Testis (tissue), 2 donors: ENCODE data around the gene ARHGEF10L.

Experiments used
- POLR2A ChIP-seq: fragments of 450-650 bp; IDR thresholded peaks from one replicate; pipeline ENCODE4 v1.6.1; 2017; ENCODE audit warnings: antibody characterized with exemption, mild to moderate bottlenecking, moderate library complexity
- TF ChIP-seq, protein P1 (sequence below), 3 experiments: fragments of 450-650 bp in 2 of 3; fragments of 200-600 bp in 1 of 3; sonication (generic) in 1 of 3; IDR thresholded peaks; one replicate each; pipeline ENCODE4 v1.5.1; 2016 to 2019; ENCODE audit warnings: antibody characterized with exemption in 3 of 3, mild to moderate bottlenecking in 2 of 3, moderate library complexity in 1 of 3

DNA sequence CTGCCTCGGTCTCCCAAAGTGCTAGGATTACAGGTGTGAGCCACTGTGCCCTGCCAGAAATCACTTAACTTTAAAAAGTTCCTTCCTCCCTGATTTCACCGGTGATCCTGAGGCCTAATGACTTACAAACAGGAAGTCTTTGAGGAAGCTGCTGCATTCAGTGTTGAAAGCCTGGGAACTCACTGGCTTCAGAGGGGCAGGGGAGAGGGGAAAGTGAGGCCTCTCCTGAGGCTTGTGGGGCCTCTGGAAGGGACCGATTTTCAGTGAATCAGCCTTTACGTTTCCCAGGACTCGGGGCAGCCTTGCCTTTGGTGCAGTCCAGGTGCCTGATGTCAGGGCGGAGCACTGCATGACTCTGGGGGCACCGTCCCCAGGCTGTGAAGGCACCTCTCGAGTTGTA is 30.1 kb upstream of the ARHGEF10L start:
- TF ChIP-seq, protein P1, sequence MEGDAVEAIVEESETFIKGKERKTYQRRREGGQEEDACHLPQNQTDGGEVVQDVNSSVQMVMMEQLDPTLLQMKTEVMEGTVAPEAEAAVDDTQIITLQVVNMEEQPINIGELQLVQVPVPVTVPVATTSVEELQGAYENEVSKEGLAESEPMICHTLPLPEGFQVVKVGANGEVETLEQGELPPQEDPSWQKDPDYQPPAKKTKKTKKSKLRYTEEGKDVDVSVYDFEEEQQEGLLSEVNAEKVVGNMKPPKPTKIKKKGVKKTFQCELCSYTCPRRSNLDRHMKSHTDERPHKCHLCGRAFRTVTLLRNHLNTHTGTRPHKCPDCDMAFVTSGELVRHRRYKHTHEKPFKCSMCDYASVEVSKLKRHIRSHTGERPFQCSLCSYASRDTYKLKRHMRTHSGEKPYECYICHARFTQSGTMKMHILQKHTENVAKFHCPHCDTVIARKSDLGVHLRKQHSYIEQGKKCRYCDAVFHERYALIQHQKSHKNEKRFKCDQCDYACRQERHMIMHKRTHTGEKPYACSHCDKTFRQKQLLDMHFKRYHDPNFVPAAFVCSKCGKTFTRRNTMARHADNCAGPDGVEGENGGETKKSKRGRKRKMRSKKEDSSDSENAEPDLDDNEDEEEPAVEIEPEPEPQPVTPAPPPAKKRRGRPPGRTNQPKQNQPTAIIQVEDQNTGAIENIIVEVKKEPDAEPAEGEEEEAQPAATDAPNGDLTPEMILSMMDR (IDR thresholded peaks at IDR 0.05): no peak
- no peak for TF ChIP-seq POLR2A
